HepG2 (cell line): ENCODE measurements around the gene SDE2. TPM values are rescaled to one million over a fixed set of nuclear protein-coding genes. Genes with fewer than 3 reads are reported as not detected.

Experiments
- ATAC-seq: fragments of 200-7000 bp; cut with Tn5 transposase; 3 replicates; pipeline ENCODE4 v1.9.1; 2020; ENCODE audit warnings: mild to moderate bottlenecking, moderate library complexity
- BruUV-seq: library from RNA; stranded (reverse); fragments of 400-500 nt; replicated peaks from 2 replicates; lab custom pipeline; 2021; lab: Mats Ljungman, UMichigan
- CTCF ChIA-PET: fragments of 300-600 bp; formaldehyde crosslinking; extraction: SDS; loops from one replicate; lab custom pipeline; 2021; ENCODE audit warnings: low total read pairs, inconsistent platforms, low intra/inter-chr PET ratio; lab: Yijun Ruan, JAX
- POLR2A ChIA-PET: fragments of 350-600 bp; sonication (Branson Sonifier 250); formaldehyde crosslinking; loops from one replicate; lab custom pipeline; 2020; ENCODE audit warnings: antibody characterized with exemption, inconsistent platforms; lab: Yijun Ruan, JAX
- DNase-seq: peaks from one replicate; pipeline ENCODE4 v3.0.0-alpha.2; 2015; ENCODE audit warnings: low spot score
- FAIRE-seq: peaks from 3 replicates; lab custom pipeline; 2011; peaks lifted over from hg19 to GRCh38; lab: Jason Lieb, UNC
- H2AFZ ChIP-seq: one replicate; pipeline ENCODE4 v1.6.1; 2011; ENCODE audit warnings: low read length, inconsistent platforms
- H3K27ac ChIP-seq: fragments of 300-600 bp; 3 replicates; pipeline ENCODE4 v1.8.0; 2011; ENCODE audit warnings: mixed run types, mild to moderate bottlenecking, mixed read lengths, low read length, inconsistent platforms; ENCODE audit not compliant: insufficient read depth; ENCODE audit errors: extremely low read length
- H3K27me3 ChIP-seq, 2 experiments: fragments of 200-600 bp in 1 of 2; 2 replicates in 1 of 2; 3 replicates in 1 of 2; pipeline versions ENCODE4 v1.6.0 to v1.8.0; 2011; ENCODE audit warnings: low read length in 2 of 2, mild to moderate bottlenecking in 2 of 2, moderate library complexity in 2 of 2, inconsistent platforms in 1 of 2; ENCODE audit not compliant: insufficient read depth in 2 of 2, control insufficient read depth in 1 of 2
- H3K36me3 ChIP-seq, 2 experiments: fragments of 200-600 bp in 1 of 2; replicated peaks in 1 of 2; 2 replicates in 1 of 2; 3 replicates in 1 of 2; pipeline versions ENCODE4 v1.5.1 to v1.8.0; 2011; ENCODE audit warnings: low read length in 2 of 2, inconsistent platforms in 1 of 2; ENCODE audit not compliant: insufficient read depth in 2 of 2, control insufficient read depth in 1 of 2
- H3K4me1 ChIP-seq: 2 replicates; pipeline ENCODE4 v1.5.1; 2012; ENCODE audit warnings: low read length, inconsistent platforms; ENCODE audit not compliant: insufficient read depth
- H3K4me2 ChIP-seq: 2 replicates; pipeline ENCODE4 v1.6.0; 2011; ENCODE audit warnings: low read depth, low read length, inconsistent platforms
- H3K4me3 ChIP-seq, 3 experiments: fragments of 200-600 bp in 1 of 3; sonication (generic), shearing (Covaris generic) in 1 of 3; replicated peaks in 1 of 3; 2 replicates each; pipeline ENCODE4 v1.5.1; 2011 to 2016; ENCODE audit warnings: low read length in 3 of 3, inconsistent platforms in 2 of 3, low read depth in 2 of 3, mild to moderate bottlenecking in 2 of 3, control low read depth in 1 of 3, mixed read lengths in 1 of 3; ENCODE audit not compliant: insufficient read depth in 1 of 3
- H3K79me2 ChIP-seq: one replicate; pipeline ENCODE4 v1.6.1; 2011; ENCODE audit warnings: low read length, inconsistent platforms; ENCODE audit not compliant: insufficient read depth
- H3K9ac ChIP-seq: 2 replicates; pipeline ENCODE4 v1.6.0; 2011; ENCODE audit warnings: mild to moderate bottlenecking, low read depth, low read length, inconsistent platforms; ENCODE audit not compliant: insufficient read depth
- H3K9me3 ChIP-seq: 2 replicates; pipeline ENCODE4 v1.5.1; 2012; ENCODE audit warnings: mild to moderate bottlenecking, low read length
- H4K20me1 ChIP-seq: 2 replicates; pipeline ENCODE4 v1.6.0; 2011; ENCODE audit warnings: inconsistent platforms, mild to moderate bottlenecking, low read length, moderate library complexity; ENCODE audit not compliant: insufficient read depth
- ATAD3A ChIP-seq: sonication (generic); formaldehyde crosslinking; IDR thresholded peaks from 2 replicates; pipeline ENCODE4 v1.4.0; 2020; ENCODE audit warnings: missing genetic modification reagents
- HOXA7 ChIP-seq: sonication (generic); formaldehyde crosslinking; IDR thresholded peaks from 2 replicates; pipeline ENCODE4 v1.8.1; 2022; ENCODE audit warnings: mild to moderate bottlenecking, missing genetic modification reagents, moderate library complexity
- MED13 ChIP-seq: sonication (generic); formaldehyde crosslinking; IDR thresholded peaks from 2 replicates; pipeline ENCODE4 v1.5.0; 2020; ENCODE audit warnings: missing genetic modification reagents
- NFYC ChIP-seq: IDR thresholded peaks from 2 replicates; pipeline ENCODE4 v1.6.1; 2016; ENCODE audit warnings: missing genetic modification reagents, missing compliant biosample characterization
- PRDM4 ChIP-seq: sonication (generic); formaldehyde crosslinking; IDR thresholded peaks from 2 replicates; pipeline ENCODE4 v1.9.0; 2021; ENCODE audit warnings: missing genetic modification reagents, borderline replicate concordance
- REST ChIP-seq, 2 experiments: IDR thresholded peaks; 2 replicates each; pipeline ENCODE4 v1.6.1; 2011 to 2012; ENCODE audit warnings: low read length in 2 of 2, borderline replicate concordance in 1 of 2, low read depth in 1 of 2, mild to moderate bottlenecking in 1 of 2, moderate library complexity in 1 of 2
- RXRB ChIP-seq: IDR thresholded peaks from 2 replicates; pipeline ENCODE4 v1.6.1; 2016; ENCODE audit warnings: borderline replicate concordance, missing genetic modification reagents, missing compliant biosample characterization
- SIX1 ChIP-seq: sonication (generic); formaldehyde crosslinking; IDR thresholded peaks from 2 replicates; pipeline ENCODE4 v1.4.0; 2020; ENCODE audit warnings: missing genetic modification reagents, borderline replicate concordance
- SRY ChIP-seq: sonication (generic); formaldehyde crosslinking; IDR thresholded peaks from 2 replicates; pipeline ENCODE4 v1.8.0; 2022; ENCODE audit warnings: mild to moderate bottlenecking, missing genetic modification reagents
- ZBTB4 ChIP-seq: sonication (generic); formaldehyde crosslinking; IDR thresholded peaks from 2 replicates; pipeline ENCODE4 v1.4.0; 2020; ENCODE audit warnings: missing genetic modification reagents, mild to moderate bottlenecking, borderline replicate concordance
- ZNF605 ChIP-seq: sonication (generic); formaldehyde crosslinking; IDR thresholded peaks from 2 replicates; pipeline ENCODE4 v1.8.0; 2022; ENCODE audit warnings: mild to moderate bottlenecking, missing genetic modification reagents
- ZNF7 ChIP-seq: IDR thresholded peaks from 2 replicates; pipeline ENCODE4 v1.6.1; 2016; ENCODE audit warnings: missing biosample characterization, missing genetic modification reagents
- WGBS: methylation state at CpG from one replicate; pipeline ENCODE4 v1.1.6; 2017; ENCODE audit warnings: low lambda C conversion rate; 5-methylcytosine and 5-hydroxymethylcytosine counted together
- in situ Hi-C: cut with HindIII; loops from 2 replicates; pipeline ENCODE4 v1.10.0; 2017; ENCODE audit warnings: low pct_unique_long_range_greater_than_20kb; ENCODE audit not compliant: extremely low pct_ligation_motif_present
- intact Hi-C: fragments of 100-400 bp; cut with micrococcal nuclease; formaldehyde crosslinking; loops from one replicate; pipeline ENCODE4 v1.10.0; 2022; ENCODE audit not compliant: unreplicated experiment
- polyA plus RNA-seq, 8 experiments: library from polyadenylated mRNA; depleted of rRNA in 3 of 8; stranded (reverse) in 7 of 8; unstranded in 1 of 8; fragments of >200 nt; fragmentation: Illumina TruSeq in 4 of 8; extraction: Trizol in 4 of 8; gene quantifications; 2 replicates each; pipeline versions ENCODE4 v1.2.1 to v1.2.3, GENCODE V29; 2011 to 2016; ENCODE audit warnings: low read depth in 4 of 8, missing spikeins in 1 of 8, mixed read lengths in 1 of 8; ENCODE audit not compliant: insufficient read depth in 1 of 8
- total RNA-seq, 5 experiments: library from RNA; depleted of rRNA; stranded (reverse); fragments of >200 nt; fragmentation: Illumina TruSeq; extraction: Trizol; gene quantifications; 2 replicates each; pipeline ENCODE4 v1.2.3, GENCODE V29; 2016; ENCODE audit warnings: low read depth in 1 of 5

The SDE2 gene
- total and polyA plus RNA-seq, 2 of the 13 experiments (the other 11 are each of a cell fraction or from before 2014, with no cell fraction given), result 10.8 to 19.6 TPM

GRCh38 chr1:225946803-225947202 lies 52.3 kb downstream of the SDE2 start:
- FAIRE-seq, result no peak
- H3K9ac ChIP-seq, result no peak overlapping the region
- H3K27ac ChIP-seq, result no peak overlapping the region
- intact Hi-C loops (no loop called here), in situ Hi-C loops (no loop called here)
- H3K79me2 ChIP-seq, result no peaks in the 10 kb centered on the region
- H3K4me1 ChIP-seq, result peaks cover 37% of the 10 kb centered on the region
- H4K20me1 ChIP-seq, result no peaks in the 10 kb centered on the region
- H3K4me2 ChIP-seq, result no peak overlapping the region
- ChIA-PET POLR2A (no interaction called here), CTCF (no interaction called here)
- TF ChIP-seq PRDM4 (CRISPR knock-in tag) (no peak), SRY (no peak), NFYC (CRISPR knock-in tag) (no peak), ATAD3A (CRISPR knock-in tag) (no peak), ZNF605 (CRISPR knock-in tag) (no peak), ZBTB4 (CRISPR knock-in tag) (no peak), HOXA7 (CRISPR knock-in tag) (no peak), MED13 (CRISPR knock-in tag) (no peak), REST (IDR thresholded peaks at IDR 0.05; ENCODE audit: borderline replicate concordance in 1 of 2, low read depth in 1 of 2, low read length in 2 of 2) (no peak), SIX1 (no peak), RXRB (CRISPR knock-in tag) (no peak), ZNF7 (CRISPR knock-in tag) (no peak)
- 78% methylated on average over 5 of the region's 5 CpGs for WGBS
- BruUV-seq, result no TSS peak
- no peak for DNase-seq
- H3K9me3 ChIP-seq, result no peaks in the 10 kb centered on the region
- no peaks in the 10 kb centered on the region for H3K36me3 ChIP-seq
- ATAC-seq, result no peak
- H3K27me3 ChIP-seq, result peaks cover 7 to 30% of the 10 kb centered on the region in 2 experiments; a peak in 4 of 5 replicates
- no peak overlapping the region for H3K4me3 ChIP-seq
- no peak overlapping the region for H2AFZ ChIP-seq
